Subcutaneous abdominal adipose tissue (tissue), 5 donors: ENCODE data around the gene KIF2A.

Source experiments
- H3K27ac ChIP-seq: one replicate; pipeline ENCODE4 v1.7.0; 2013; ENCODE audit warnings: low read depth, mild to moderate bottlenecking, inconsistent platforms, low read length, moderate library complexity
- H3K27me3 ChIP-seq, 5 donors: one replicate each; pipeline ENCODE4 v1.7.0; 2013; ENCODE audit warnings: low read length in 5 of 5, inconsistent platforms in 1 of 5; ENCODE audit not compliant: control insufficient read depth in 5 of 5, insufficient read depth in 4 of 5
- H3K36me3 ChIP-seq, 5 donors: one replicate each; pipeline ENCODE4 v1.7.0; 2013; ENCODE audit warnings: low read length in 5 of 5; ENCODE audit not compliant: control insufficient read depth in 5 of 5, insufficient read depth in 5 of 5
- H3K4me1 ChIP-seq, 5 donors: one replicate each; pipeline ENCODE4 v1.7.0; 2013; ENCODE audit warnings: low read length in 5 of 5, mild to moderate bottlenecking in 3 of 5, moderate library complexity in 1 of 5; ENCODE audit not compliant: control insufficient read depth in 5 of 5, insufficient read depth in 5 of 5
- H3K4me3 ChIP-seq, 5 donors: one replicate each; pipeline ENCODE4 v1.7.0; 2013; ENCODE audit warnings: low read length in 5 of 5, low read depth in 1 of 5
- H3K9ac ChIP-seq, 5 donors: one replicate each; pipeline ENCODE4 v1.7.0; 2013; ENCODE audit warnings: low read length in 5 of 5, mild to moderate bottlenecking in 4 of 5, moderate library complexity in 3 of 5
- H3K9me3 ChIP-seq, 5 donors: one replicate each; pipeline ENCODE4 v1.7.0; 2013; ENCODE audit warnings: low read length in 5 of 5; ENCODE audit not compliant: control insufficient read depth in 5 of 5
- donor health status: healthy.
- donor health status: healthy.
- donor health status: healthy.
- donor health status: healthy.
- donor health status: healthy.

KIF2A gene

DNA sequence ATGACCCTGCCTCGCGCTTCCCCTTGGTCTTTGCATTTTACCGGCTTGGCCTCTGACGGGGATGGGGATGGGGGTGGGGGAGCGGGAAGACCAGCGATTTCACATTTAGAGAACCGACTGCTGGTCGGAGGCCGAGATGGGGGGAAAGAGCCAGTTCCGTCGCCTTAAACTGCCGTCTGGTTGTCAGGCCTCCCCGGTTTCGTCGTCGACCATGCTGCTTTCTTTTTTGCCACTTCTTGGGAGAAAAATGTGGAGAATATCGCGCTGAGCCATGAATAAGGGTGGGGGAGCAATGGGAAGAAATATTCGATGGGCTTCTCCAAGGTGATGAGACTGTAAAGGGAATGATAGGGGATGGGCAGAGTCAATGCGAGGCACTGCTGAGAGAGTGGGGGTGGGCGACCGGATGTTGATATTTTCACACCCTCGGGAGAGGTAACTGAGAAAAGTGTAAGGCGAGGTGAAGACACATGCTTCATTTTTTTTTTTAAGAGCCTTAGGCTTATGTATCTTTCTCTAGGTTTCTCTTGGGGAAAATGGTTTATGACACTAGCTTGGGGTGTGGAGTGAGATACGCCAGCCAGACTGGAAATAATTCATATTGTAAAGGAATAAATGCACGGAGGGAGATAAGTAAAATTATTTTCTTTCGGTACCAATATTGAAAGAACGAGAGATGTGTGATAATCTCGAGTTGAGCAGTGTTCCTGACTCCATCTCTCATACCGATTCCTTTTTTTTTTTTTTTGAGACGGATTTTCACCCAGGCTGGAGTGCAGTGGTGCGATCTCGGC lies 1.1 kb downstream of the KIF2A start:
- H3K27ac ChIP-seq = peak overlapping the region; percentile 88
- H3K9me3 ChIP-seq = no peaks in the 10 kb centered on the region
- peak overlapping the region; percentile 77 to 90 (median 86) for H3K9ac ChIP-seq
- peak overlapping the region; percentile 78 to 95 (median 87) for H3K4me3 ChIP-seq
- H3K27me3 ChIP-seq = no peaks in the 10 kb centered on the region
- peaks cover 2 to 34% (median 28%) of the 10 kb centered on the region in 5 donors for H3K4me1 ChIP-seq
- H3K36me3 ChIP-seq = no peaks in the 10 kb centered on the region

- H3K4me3 ChIP-seq = no peak overlapping the region
- H3K27ac ChIP-seq = no peak overlapping the region
- no peaks in the 10 kb centered on the region for H3K36me3 ChIP-seq
- H3K4me1 ChIP-seq = peaks cover 2 to 41% (median 30%) of the 10 kb centered on the region in 5 donors
- no peaks in the 10 kb centered on the region for H3K27me3 ChIP-seq
- no peaks in the 10 kb centered on the region for H3K9me3 ChIP-seq
- H3K9ac ChIP-seq = no peak overlapping the region
Observed at GRCh38 chr5:62308439-62308838, 2.4 kb downstream of the KIF2A start.

DNA sequence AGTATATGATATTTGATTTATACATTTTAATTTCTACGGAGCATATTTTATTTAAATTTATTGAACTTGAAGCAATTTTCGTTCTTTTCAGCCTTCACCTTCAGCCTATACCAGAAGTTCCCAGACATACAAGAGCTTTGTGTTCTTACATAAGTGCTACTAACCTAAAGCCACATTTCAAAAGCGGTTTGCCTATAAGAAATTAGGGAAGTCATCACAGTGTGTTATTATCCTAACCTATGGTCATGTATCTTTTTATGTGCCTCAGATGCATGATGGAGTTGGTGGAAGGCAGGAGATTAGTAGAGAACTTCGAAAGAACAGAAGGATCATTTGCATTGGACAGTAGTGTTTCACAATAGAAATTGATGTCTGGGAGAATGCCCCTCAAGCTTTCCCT lies 3.1 kb downstream of the KIF2A start:
- Histone ChIP-seq H3K9me3 (no peaks in the 10 kb centered on the region), H3K27me3 (no peaks in the 10 kb centered on the region), H3K4me3 (no peak overlapping the region), H3K36me3 (no peaks in the 10 kb centered on the region), H3K4me1 (peaks cover 2 to 41% (median 30%) of the 10 kb centered on the region in 5 donors), H3K27ac (peak overlapping the region; percentile 7), H3K9ac (no peak overlapping the region)

GRCh38 chr5:62310426-62311143 lies 4.6 kb downstream of the KIF2A start:
- Histone ChIP-seq H3K9ac (peak overlapping the region in 1 of 5 donors; percentile 11), H3K36me3 (no peaks in the 10 kb centered on the region), H3K4me3 (no peak overlapping the region), H3K4me1 (peaks cover 0 to 36% (median 25%) of the 10 kb centered on the region in 5 donors), H3K27ac (peak overlapping the region; percentile 86), H3K27me3 (no peaks in the 10 kb centered on the region), H3K9me3 (no peaks in the 10 kb centered on the region)

DNA sequence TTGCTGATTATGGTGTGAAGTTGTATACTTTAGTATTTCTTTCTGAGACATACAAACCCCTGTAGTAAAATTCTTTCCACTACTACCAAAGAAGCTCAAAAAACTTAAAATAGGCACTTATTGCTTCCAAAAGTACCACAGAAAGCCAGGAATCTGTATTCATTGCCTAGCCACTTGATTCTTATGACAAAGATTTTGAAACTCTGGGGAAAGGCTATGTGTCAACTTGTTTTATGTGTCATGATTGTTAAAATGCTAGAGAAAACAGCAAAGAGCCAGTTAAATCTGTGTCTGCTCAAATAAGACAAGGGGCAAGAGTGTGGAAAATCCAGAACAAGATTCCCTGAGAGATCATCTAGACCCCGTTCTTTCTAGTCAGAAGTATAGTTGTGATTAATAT lies 6.0 kb downstream of the KIF2A start:
- no peaks in the 10 kb centered on the region for H3K36me3 ChIP-seq
- H3K4me1 ChIP-seq = peaks cover 0 to 42% (median 25%) of the 10 kb centered on the region in 5 donors
- no peaks in the 10 kb centered on the region for H3K27me3 ChIP-seq
- peak overlapping the region in 3 of 5 donors; percentile 20 to 28 (median 21) for H3K9ac ChIP-seq
- no peak overlapping the region for H3K4me3 ChIP-seq
- H3K27ac ChIP-seq = peak overlapping the region; percentile 86
- no peaks in the 10 kb centered on the region for H3K9me3 ChIP-seq

GRCh38 chr5:62312674-62313073 lies 6.7 kb downstream of the KIF2A start:
- H3K27ac ChIP-seq = peak overlapping the region; percentile 86
- H3K9ac ChIP-seq = no peak overlapping the region
- no peaks in the 10 kb centered on the region for H3K27me3 ChIP-seq
- peaks cover 0 to 36% (median 19%) of the 10 kb centered on the region in 5 donors for H3K4me1 ChIP-seq
- H3K36me3 ChIP-seq = no peaks in the 10 kb centered on the region
- no peak overlapping the region for H3K4me3 ChIP-seq
- no peaks in the 10 kb centered on the region for H3K9me3 ChIP-seq

DNA sequence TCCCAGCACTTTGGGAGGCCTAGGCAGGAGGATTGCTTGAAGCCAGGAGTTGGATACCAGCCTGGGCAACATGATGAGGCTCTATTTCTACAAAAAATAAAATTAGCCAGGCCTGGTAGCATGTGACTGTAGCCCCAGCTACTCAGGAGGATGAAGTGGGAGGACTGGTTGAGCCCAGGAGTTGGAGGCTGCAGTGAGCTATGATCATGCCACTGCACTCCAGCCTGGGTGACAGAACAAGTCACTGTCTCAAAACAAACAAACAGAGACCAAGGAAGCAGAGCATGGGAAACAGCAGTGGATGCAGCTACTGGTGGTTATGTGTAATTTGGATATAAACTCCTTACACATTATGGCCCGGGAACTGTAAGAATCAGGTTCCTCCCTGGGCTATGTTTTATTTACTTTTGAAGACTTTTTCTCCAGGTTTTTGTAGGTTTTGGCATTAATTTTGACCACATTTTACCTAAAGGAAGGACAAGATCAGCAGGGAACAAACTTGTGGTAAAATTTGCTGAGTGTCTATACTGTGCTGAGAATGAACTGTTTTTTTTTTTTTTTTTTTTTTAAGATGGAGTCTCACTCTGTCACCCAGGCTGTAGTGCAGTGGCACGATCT lies 8.3 kb downstream of the KIF2A start:
- H3K27ac ChIP-seq = no peak overlapping the region
- H3K36me3 ChIP-seq = no peaks in the 10 kb centered on the region
- no peaks in the 10 kb centered on the region for H3K27me3 ChIP-seq
- H3K4me3 ChIP-seq = no peak overlapping the region
- H3K4me1 ChIP-seq = peaks cover 0 to 32% (median 16%) of the 10 kb centered on the region in 5 donors
- no peak overlapping the region for H3K9ac ChIP-seq
- no peaks in the 10 kb centered on the region for H3K9me3 ChIP-seq

DNA sequence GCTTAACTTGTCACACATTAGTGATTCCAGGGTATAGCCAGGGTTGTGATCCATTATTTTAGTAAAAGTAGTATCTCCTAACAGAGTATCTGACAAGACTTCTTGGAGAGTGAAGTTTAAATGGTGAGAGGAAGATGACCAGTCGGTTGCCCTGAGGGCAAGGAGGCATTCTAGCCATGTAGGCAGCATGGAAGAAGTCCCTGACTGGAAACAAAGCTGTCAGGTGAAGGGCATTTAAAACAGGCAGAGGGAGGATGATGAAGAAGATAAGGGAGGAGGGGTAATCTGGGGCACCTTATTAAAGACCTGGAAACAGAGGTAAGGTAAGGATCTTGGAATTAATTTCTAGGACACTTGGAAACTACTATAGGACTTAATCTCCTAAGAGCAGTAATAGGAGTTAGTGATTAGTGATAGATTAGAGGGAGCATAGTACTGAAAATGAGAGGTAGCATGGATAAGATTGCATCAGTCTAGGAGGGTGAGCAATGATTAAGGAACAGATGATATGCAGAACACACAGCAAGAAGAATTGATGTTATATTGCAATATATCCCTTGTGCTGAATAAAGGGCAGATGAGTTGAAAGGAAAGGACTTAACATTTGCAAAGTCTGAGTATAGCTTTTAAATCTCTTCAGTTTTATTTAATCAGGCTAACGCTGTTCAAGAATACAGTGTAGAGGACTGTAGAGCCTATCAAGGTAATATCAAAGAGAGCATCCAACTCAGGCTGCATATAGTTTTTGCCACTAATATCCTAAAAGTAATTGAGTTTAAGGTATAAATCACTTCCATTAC lies 9.6 kb downstream of the KIF2A start:
- no peak overlapping the region for H3K9ac ChIP-seq
- H3K36me3 ChIP-seq = no peaks in the 10 kb centered on the region
- no peaks in the 10 kb centered on the region for H3K27me3 ChIP-seq
- no peak overlapping the region for H3K4me3 ChIP-seq
- no peak overlapping the region for H3K27ac ChIP-seq
- no peaks in the 10 kb centered on the region for H3K9me3 ChIP-seq
- peaks cover 0 to 30% (median 16%) of the 10 kb centered on the region in 5 donors for H3K4me1 ChIP-seq

DNA sequence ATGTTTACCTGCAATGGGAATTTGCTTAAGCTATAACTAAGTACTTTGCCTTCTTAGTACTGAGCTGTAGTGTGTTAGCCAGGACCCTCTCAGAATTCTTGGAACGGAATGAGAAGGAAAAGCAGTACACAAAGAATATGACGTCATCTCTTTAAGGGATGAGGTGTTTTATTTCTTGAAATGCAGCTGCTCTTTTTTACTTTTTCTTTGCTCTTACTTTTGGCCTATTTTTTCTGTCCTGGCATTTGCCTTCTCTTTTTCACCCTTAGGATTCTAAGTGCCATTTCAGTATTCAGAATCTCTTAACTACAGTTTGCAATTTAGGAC lies 10.1 kb downstream of the KIF2A start:
- Histone ChIP-seq H3K9ac (no peak overlapping the region), H3K4me1 (peaks cover 0 to 24% (median 13%) of the 10 kb centered on the region in 5 donors), H3K27ac (no peak overlapping the region), H3K4me3 (no peak overlapping the region), H3K9me3 (no peaks in the 10 kb centered on the region), H3K36me3 (no peaks in the 10 kb centered on the region), H3K27me3 (no peaks in the 10 kb centered on the region)
